ENCODE data around the gene TMX2. TPM values are rescaled to one million over a fixed set of nuclear protein-coding genes. Genes with fewer than 3 reads are reported as not detected.

The TMX2 gene
- total RNA-seq, 1 experiment from 2014 or later, result 91.3 TPM

GRCh38 chr11:57698843-57699365, 13.5 kb upstream of the TMX2 start:
- H3K9ac ChIP-seq (ENCODE audit: extremely low read depth, insufficient read length, low read length), result no peak overlapping the region
- no peaks in the 10 kb centered on the region for H4K20me1 ChIP-seq (ENCODE audit: control insufficient read depth, insufficient read depth, insufficient read length)
- no peaks in the 10 kb centered on the region for H3K23me2 ChIP-seq (ENCODE audit: insufficient read length, low read depth, low read length, poor library complexity, severe bottlenecking)
- no peak overlapping the region for H3K56ac ChIP-seq (ENCODE audit: insufficient read length, low read depth, low read length)
- no peaks in the 10 kb centered on the region for H3K79me1 ChIP-seq (ENCODE audit: insufficient read depth, low read depth, low read length, poor library complexity, severe bottlenecking)
- no peak overlapping the region for H2BK20ac ChIP-seq (ENCODE audit: low read depth, low read length, poor library complexity, severe bottlenecking)
- no peak overlapping the region for H3K18ac ChIP-seq (ENCODE audit: insufficient read length, low read depth, low read length)
- no peak overlapping the region for H2BK120ac ChIP-seq (ENCODE audit: low read depth, low read length, poor library complexity, severe bottlenecking)
- no peak overlapping the region for H2AK5ac ChIP-seq (ENCODE audit: insufficient read length, low read length)
- no peak overlapping the region for H3K23ac ChIP-seq (ENCODE audit: insufficient read length, low read depth, low read length)
- H3K14ac ChIP-seq (ENCODE audit: insufficient read depth, low read length), result no peak overlapping the region
- WGBS (ENCODE audit: extremely low coverage, insufficient read length, low lambda C conversion rate), result no CpG with 5 or more reads among the region's 18 CpGs
- H2AFZ ChIP-seq (ENCODE audit: low read length), result no peak overlapping the region
- H3K27me3 ChIP-seq (ENCODE audit: insufficient read depth, low read length), result no peaks in the 10 kb centered on the region
- no peak for TF ChIP-seq CTCF (conservative IDR thresholded peaks at IDR 0.05)
- H3K36me3 Mint-ChIP-seq (ENCODE audit: insufficient read depth in 1 of 3, low read depth in 3 of 3), result peaks cover 39 to 80% (median 64%) of the 10 kb centered on the region in 3 experiments; a peak in 6 of 7 replicates
- H3K4me1 Mint-ChIP-seq, result no peaks in the 10 kb centered on the region; a peak in 1 of 4 replicates
- no peak overlapping the region for H3K27ac ChIP-seq (ENCODE audit: insufficient read length, low read depth, low read length)
- no peak overlapping the region for H4K91ac ChIP-seq (ENCODE audit: insufficient read length, low read depth, low read length)
- no peak overlapping the region; a peak in 1 of 7 replicates for H3K27ac Mint-ChIP-seq
- DNase-seq, result no peak
- no peaks in the 10 kb centered on the region for H3K9me3 Mint-ChIP-seq
- H3K79me2 ChIP-seq (ENCODE audit: insufficient read depth, low read length), result no peaks in the 10 kb centered on the region
- H3K4ac ChIP-seq (ENCODE audit: low read depth, low read length), result no peak overlapping the region
- no peak overlapping the region for H3K4me2 ChIP-seq (ENCODE audit: insufficient read depth, insufficient read length, low read length)
- H3T11ph ChIP-seq (ENCODE audit: low read length), result no peak overlapping the region
- no peaks in the 10 kb centered on the region for H3K9me3 ChIP-seq (ENCODE audit: control insufficient read depth, low read depth, low read length)
- H3K27me3 Mint-ChIP-seq (ENCODE audit: low read depth), result no peaks in the 10 kb centered on the region
- no peak overlapping the region for H4K8ac ChIP-seq (replicated peaks; ENCODE audit: insufficient read length, low read depth, low read length)
- no peak overlapping the region for H2BK5ac ChIP-seq (ENCODE audit: insufficient read length, low read length)
- no peak overlapping the region for H3K4me3 Mint-ChIP-seq
- H4K5ac ChIP-seq (ENCODE audit: insufficient read length, low read depth, low read length), result no peak overlapping the region
- no peaks in the 10 kb centered on the region for H3K4me1 ChIP-seq (ENCODE audit: insufficient read depth, low read length)
- no peak overlapping the region for H2BK15ac ChIP-seq (ENCODE audit: low read depth, low read length)
- H2BK12ac ChIP-seq (ENCODE audit: insufficient read length, low read depth, low read length), result no peak overlapping the region

Data from H9 (cell line).